ENCODE measurements around the gene JUN.

DNA sequence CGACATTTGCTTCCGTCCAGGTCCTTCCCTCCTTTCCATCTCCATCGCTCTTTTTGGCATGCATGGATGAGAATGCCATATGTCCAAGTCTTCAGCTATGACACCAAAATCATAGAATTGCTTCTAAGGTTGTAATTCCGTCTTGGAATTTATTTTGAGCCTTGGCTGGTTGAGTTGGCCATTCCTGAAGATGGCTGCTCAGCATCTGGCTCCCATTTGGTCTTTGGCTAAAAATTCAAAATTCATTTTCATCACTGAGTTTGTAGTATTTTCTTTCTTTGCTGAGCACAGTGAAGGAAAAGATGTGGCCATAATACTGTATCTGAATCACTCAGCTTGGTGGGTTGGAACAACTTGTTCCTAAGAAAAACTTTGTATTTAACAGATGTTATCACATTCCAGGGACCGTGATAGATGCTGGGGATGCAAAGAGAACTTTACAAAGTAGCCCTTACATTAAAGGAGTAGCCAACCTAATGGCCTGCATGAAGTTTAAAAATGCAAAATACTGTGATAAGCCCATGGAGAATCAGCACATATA, 15.6 kb downstream of the JUN start:
- TF ChIP-seq, protein P1, sequence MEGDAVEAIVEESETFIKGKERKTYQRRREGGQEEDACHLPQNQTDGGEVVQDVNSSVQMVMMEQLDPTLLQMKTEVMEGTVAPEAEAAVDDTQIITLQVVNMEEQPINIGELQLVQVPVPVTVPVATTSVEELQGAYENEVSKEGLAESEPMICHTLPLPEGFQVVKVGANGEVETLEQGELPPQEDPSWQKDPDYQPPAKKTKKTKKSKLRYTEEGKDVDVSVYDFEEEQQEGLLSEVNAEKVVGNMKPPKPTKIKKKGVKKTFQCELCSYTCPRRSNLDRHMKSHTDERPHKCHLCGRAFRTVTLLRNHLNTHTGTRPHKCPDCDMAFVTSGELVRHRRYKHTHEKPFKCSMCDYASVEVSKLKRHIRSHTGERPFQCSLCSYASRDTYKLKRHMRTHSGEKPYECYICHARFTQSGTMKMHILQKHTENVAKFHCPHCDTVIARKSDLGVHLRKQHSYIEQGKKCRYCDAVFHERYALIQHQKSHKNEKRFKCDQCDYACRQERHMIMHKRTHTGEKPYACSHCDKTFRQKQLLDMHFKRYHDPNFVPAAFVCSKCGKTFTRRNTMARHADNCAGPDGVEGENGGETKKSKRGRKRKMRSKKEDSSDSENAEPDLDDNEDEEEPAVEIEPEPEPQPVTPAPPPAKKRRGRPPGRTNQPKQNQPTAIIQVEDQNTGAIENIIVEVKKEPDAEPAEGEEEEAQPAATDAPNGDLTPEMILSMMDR (IDR thresholded peaks at IDR 0.05), result no peak
- TF ChIP-seq ZSCAN20 (CRISPR knock-in tag; IDR thresholded peaks at IDR 0.05) (no peak), CHD2 (IDR thresholded peaks at IDR 0.05; ENCODE audit: low read length, partially characterized antibody) (no peak), SMC3 (IDR thresholded peaks at IDR 0.05) (no peak)
